ENCODE data around the gene ADIPOQ.

- TF ChIP-seq CTCF (IDR thresholded peaks at IDR 0.05) = no peak
- no peak for TF ChIP-seq POLR2A (IDR thresholded peaks at IDR 0.05; ENCODE audit: low read depth)
Measured at GRCh38 chr3:186818956-186819355, 23.6 kb upstream of the ADIPOQ start.

All from esophagus muscularis mucosa (tissue), 3 donors.